Mammary microvascular endothelial cell (primary cell): Measurements from ENCODE around the gene PPHLN1. TPM values are rescaled to one million over a fixed set of nuclear protein-coding genes. Genes with fewer than 3 reads are reported as not detected.

Source experiments
- total RNA-seq: library from RNA; depleted of rRNA; stranded (reverse); fragments of >200 nt; gene quantifications from 2 replicates; pipeline ENCODE4 v1.2.3, GENCODE V29; 2015

PPHLN1 gene
- total RNA-seq: 50.4 and 54.6 TPM in 2 replicates

GRCh38 chr12:42325653-42326474 is at the start of gene PPHLN1, which contains the start of gene ZCRB1:
Gene PPHLN1 (plus strand): TSS chr12:42326167. CDS start chr12:42335903, 9,736 bp downstream.
Gene ZCRB1 (minus strand): TSS chr12:42326094. CDS start chr12:42324102, 1,992 bp downstream.

Other genes with a start within 250 kb of the PPHLN1 start
- gene GXYLT1, start 181.3 kb upstream of the PPHLN1 start, total RNA-seq: 15.0 and 20.2 TPM in 2 replicates
- 8.7 and 9.4 TPM in 2 replicates for gene YAF2, start 87.9 kb upstream of the PPHLN1 start, total RNA-seq
- gene ZCRB1, start 73 bp upstream of the PPHLN1 start, total RNA-seq: 31.3 and 33.0 TPM in 2 replicates